Calu3 (cell line): ENCODE data around the gene HOXB7. TPM values are rescaled to one million over a fixed set of nuclear protein-coding genes. Genes with fewer than 3 reads are reported as not detected.

Experiments used
- BruUV-seq: library from RNA; stranded (reverse); fragments of 400-500 nt; replicated peaks from 2 replicates; lab custom pipeline; 2021; lab: Mats Ljungman, UMichigan
- CTCF ChIA-PET: fragments of 300-600 bp; sonication (Branson Sonifier 250); formaldehyde crosslinking; loops from one replicate; lab custom pipeline; 2022; ENCODE audit warnings: antibody characterized with exemption; lab: Charles Lee
- DNase-seq: peaks from one replicate; pipeline ENCODE4 v3.0.0; 2022
- H3K27ac Mint-ChIP-seq: one replicate; pipeline ENCODE4 v1.8.0; 2022; ENCODE audit warnings: mixed read lengths; ENCODE audit not compliant: unreplicated experiment
- H3K27me3 Mint-ChIP-seq: one replicate; pipeline ENCODE4 v1.8.0; 2022; ENCODE audit warnings: mixed read lengths; ENCODE audit not compliant: unreplicated experiment
- H3K36me3 Mint-ChIP-seq: one replicate; pipeline ENCODE4 v1.8.0; 2022; ENCODE audit warnings: mild to moderate bottlenecking, moderate library complexity, mixed read lengths; ENCODE audit not compliant: insufficient read depth, unreplicated experiment
- H3K4me1 Mint-ChIP-seq: one replicate; pipeline ENCODE4 v1.8.0; 2022; ENCODE audit warnings: mild to moderate bottlenecking, low read depth, mixed read lengths; ENCODE audit not compliant: unreplicated experiment
- H3K4me3 Mint-ChIP-seq: one replicate; pipeline ENCODE4 v1.8.0; 2022; ENCODE audit warnings: mild to moderate bottlenecking, low read depth, moderate library complexity, mixed read lengths; ENCODE audit not compliant: unreplicated experiment
- H3K9me3 Mint-ChIP-seq: one replicate; pipeline ENCODE4 v1.8.0; 2022; ENCODE audit warnings: low read depth, mixed read lengths; ENCODE audit not compliant: unreplicated experiment
- intact Hi-C: fragments of 100-400 bp; cut with micrococcal nuclease; formaldehyde crosslinking; loops from one replicate; pipeline ENCODE4 v1.10.0; 2022; ENCODE audit not compliant: unreplicated experiment
- total RNA-seq: library from RNA; stranded (reverse); gene quantifications from 2 replicates; pipeline ENCODE4 v1.2.3, GENCODE V29; 2022
- TF ChIP-seq, protein P1 (sequence below): fragments of 200-600 bp; IDR thresholded peaks from one replicate; pipeline ENCODE4 v1.8.0; 2022; ENCODE audit warnings: antibody characterized with exemption; ENCODE audit not compliant: unreplicated experiment

Gene HOXB7
- total RNA-seq, 1 experiment from 2014 or later: 30.2 TPM

DNA sequence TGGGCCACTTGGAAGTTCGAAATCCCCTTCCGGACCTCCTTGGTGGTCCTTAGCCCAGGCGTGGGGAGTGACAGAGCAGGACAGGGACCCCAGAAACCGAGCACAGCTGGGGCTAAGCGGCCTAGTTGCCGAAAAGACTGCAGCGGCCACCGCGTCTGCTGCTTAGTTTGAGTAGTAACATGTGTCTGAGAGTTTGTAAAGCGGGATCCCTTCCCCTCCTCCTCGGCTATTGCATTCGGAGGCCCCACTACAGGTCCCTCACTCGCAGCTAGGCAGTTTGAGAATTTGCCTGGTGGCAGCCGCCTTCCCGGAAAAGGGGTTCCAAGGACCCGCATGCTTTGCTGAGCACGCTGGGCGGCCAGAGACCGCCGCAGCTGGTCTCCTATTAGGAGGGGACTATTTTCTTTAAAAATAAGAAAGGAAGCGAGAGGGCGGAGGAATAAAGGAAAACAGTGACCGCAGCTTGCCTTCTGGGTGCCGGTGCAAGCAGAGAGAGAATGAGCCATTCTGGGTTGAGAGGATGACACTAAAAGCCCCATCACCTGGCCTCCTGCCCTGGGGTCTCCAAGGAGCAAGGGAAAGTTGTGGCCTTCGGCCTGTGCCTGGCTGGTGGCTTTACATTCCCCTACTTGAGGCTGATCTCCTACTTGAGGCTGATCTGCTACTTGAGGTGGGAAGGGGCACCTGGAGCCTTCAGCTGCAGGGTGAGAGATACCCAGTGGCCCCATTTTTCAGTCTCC lies 16.1 kb downstream of the HOXB7 start:
- TSS peak; percentile 28 for BruUV-seq
- TF ChIP-seq, protein P1, sequence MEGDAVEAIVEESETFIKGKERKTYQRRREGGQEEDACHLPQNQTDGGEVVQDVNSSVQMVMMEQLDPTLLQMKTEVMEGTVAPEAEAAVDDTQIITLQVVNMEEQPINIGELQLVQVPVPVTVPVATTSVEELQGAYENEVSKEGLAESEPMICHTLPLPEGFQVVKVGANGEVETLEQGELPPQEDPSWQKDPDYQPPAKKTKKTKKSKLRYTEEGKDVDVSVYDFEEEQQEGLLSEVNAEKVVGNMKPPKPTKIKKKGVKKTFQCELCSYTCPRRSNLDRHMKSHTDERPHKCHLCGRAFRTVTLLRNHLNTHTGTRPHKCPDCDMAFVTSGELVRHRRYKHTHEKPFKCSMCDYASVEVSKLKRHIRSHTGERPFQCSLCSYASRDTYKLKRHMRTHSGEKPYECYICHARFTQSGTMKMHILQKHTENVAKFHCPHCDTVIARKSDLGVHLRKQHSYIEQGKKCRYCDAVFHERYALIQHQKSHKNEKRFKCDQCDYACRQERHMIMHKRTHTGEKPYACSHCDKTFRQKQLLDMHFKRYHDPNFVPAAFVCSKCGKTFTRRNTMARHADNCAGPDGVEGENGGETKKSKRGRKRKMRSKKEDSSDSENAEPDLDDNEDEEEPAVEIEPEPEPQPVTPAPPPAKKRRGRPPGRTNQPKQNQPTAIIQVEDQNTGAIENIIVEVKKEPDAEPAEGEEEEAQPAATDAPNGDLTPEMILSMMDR: no peak
- H3K27me3 Mint-ChIP-seq: peaks cover 8% of the 10 kb centered on the region
- H3K27ac Mint-ChIP-seq: peak overlapping the region; percentile 95
- peaks cover 71% of the 10 kb centered on the region for H3K4me1 Mint-ChIP-seq
- peak overlapping the region; percentile 88 for H3K4me3 Mint-ChIP-seq
- CTCF ChIA-PET: interaction anchor here (0.5 to 1.5 kb wide), 2 partner anchors 49 to 259 kb away, joined by 3 to 5 read pairs; no protein-coding TSS in a partner anchor
- no peak for DNase-seq
- peaks cover 98% of the 10 kb centered on the region for H3K36me3 Mint-ChIP-seq
- H3K9me3 Mint-ChIP-seq: no peaks in the 10 kb centered on the region
- intact Hi-C loops: no loop called here

DNA sequence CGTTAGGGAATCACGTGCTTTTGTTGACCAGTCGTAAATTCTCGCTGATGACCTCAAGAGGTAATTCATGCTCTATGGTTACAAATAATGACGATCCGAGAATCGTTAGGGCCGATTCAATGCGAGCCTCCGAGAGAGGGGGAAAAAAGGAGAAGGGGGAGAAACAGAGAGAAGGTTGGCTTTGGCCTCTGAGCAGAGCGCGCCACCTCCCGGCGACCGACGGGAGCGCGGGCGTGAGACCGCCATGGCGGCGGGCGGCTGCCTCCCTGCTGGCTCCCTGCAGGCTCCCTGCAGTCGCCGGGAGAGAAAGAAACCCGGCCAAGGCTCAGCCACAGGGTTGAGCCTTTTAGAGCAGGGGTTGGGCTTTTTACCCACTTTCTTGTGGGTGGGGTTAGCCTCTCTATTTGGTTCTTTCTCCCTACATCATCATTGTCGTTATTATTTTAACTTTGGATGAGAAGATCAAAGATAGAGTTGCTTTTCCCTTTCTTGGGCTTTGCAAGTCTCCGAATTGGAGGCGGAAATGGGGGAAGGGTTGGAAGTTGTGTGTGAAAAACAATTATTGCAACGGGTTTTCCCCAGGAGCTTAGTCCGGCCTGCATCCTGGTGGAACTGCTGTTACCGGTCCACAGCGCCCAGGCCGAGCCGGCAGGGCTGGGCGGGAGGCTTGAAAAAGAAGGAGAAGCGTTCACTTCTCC lies 16.8 kb downstream of the HOXB7 start:
- DNase-seq: peak; percentile 97
- Mint-ChIP-seq H3K27ac (peak overlapping the region; percentile 95), H3K4me3 (peak overlapping the region; percentile 88), H3K4me1 (peaks cover 67% of the 10 kb centered on the region), H3K36me3 (peaks cover 99% of the 10 kb centered on the region), H3K9me3 (no peaks in the 10 kb centered on the region), H3K27me3 (peaks cover 8% of the 10 kb centered on the region)
- TF ChIP-seq, protein P1: peak; percentile 99
- intact Hi-C loops: no loop called here
- BruUV-seq: no TSS peak
- CTCF ChIA-PET: interaction anchor here (1.3 to 1.9 kb wide), 5 partner anchors 209 to 332 kb away, joined by 3 to 7 read pairs (median 5); no protein-coding TSS in a partner anchor

DNA sequence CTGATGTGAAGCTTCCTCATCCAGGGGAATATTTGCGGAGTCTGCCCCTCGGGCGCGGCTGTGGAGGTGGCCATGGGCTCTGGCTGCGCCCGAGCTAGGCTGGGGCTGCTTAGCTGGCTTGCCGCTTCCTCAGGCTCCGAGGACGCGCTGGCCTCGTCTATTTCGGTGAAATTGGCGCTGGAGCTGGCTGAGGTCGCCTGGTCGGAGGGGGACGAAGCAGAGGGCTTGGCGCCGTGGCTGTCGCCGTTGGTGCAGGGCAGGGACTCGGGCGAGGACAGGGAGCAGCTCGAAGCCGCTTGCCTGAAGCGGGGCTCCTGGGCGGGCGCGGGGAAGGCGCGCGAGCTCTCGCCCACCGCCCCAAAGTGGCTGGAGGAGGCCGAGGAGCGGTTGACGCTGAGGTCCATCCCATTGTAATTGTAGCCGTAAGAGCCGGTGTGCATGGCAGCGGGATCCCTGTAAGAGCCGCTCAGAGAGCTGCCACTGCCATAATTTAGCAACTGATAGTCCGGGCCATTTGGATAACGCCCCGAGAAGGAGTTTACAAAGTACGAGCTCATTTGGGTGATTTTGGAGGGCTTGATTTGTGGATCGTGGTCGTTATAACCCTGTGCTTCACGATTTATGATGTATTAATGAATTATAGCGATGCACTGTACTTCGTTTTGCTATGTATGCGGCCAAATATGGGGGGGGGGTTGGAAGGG lies 17.5 kb downstream of the HOXB7 start, which contains the start of gene HOXB5:
Gene HOXB5, minus strand, starts transcription at position 654 of the 704 bp plus-strand sequence. Its CDS starts 97 bp downstream, at position 557.
- peaks cover 5% of the 10 kb centered on the region for H3K27me3 Mint-ChIP-seq
- no TSS peak for BruUV-seq
- intact Hi-C loops: no loop called here

More for the DNA sequence above, 17.5 kb downstream of the HOXB7 start, which contains the start of gene HOXB5:
- CTCF ChIA-PET: interaction anchor here (0.7 to 1.9 kb wide), 11 partner anchors 38 to 334 kb away, joined by 3 to 7 read pairs (median 5); no protein-coding TSS in a partner anchor
- TF ChIP-seq, protein P1: no peak
- Mint-ChIP-seq H3K4me1 (peaks cover 69% of the 10 kb centered on the region), H3K36me3 (peaks cover 99% of the 10 kb centered on the region), H3K4me3 (peak within 1 kb of the TSS; percentile 88), H3K9me3 (no peaks in the 10 kb centered on the region), H3K27ac (peak within 1 kb of the TSS; percentile 95)
- peak; percentile 30 for DNase-seq
